Parathyroid adenoma (tissue), 2 donors: ENCODE results near the gene GBGT1.
A peak's percentile ranks its signal among the peaks of the same experiment; 100 is the strongest.

Source experiments
- H2AFZ ChIP-seq: fragments of 300-600 bp; sonication (generic); one replicate; pipeline ENCODE4 v1.7.0; 2017; ENCODE audit warnings: antibody characterized with exemption, mild to moderate bottlenecking
- H3K27ac ChIP-seq: fragments of 300-600 bp; sonication (generic); one replicate; pipeline ENCODE4 v1.7.0; 2017
- H3K27me3 ChIP-seq: fragments of 300-600 bp; sonication (generic); one replicate; pipeline ENCODE4 v1.7.0; 2017; ENCODE audit warnings: low read length; ENCODE audit not compliant: control insufficient read depth, insufficient read depth
- H3K36me3 ChIP-seq: fragments of 300-600 bp; sonication (generic); one replicate; pipeline ENCODE4 v1.7.0; 2017; ENCODE audit warnings: low read length; ENCODE audit not compliant: control insufficient read depth, insufficient read depth
- H3K4me1 ChIP-seq: fragments of 300-600 bp; sonication (generic); one replicate; pipeline ENCODE4 v1.7.0; 2017; ENCODE audit warnings: control low read depth
- H3K4me2 ChIP-seq: fragments of 300-600 bp; sonication (generic); one replicate; pipeline ENCODE4 v1.7.0; 2017; ENCODE audit warnings: low read length
- H3K4me3 ChIP-seq: fragments of 300-600 bp; sonication (generic); one replicate; pipeline ENCODE4 v1.7.0; 2017; ENCODE audit warnings: low read depth, low read length
- H3K79me2 ChIP-seq: fragments of 300-600 bp; sonication (generic); one replicate; pipeline ENCODE4 v1.7.0; 2017; ENCODE audit warnings: control low read depth
- H3K9ac ChIP-seq: fragments of 300-600 bp; sonication (generic); one replicate; pipeline ENCODE4 v1.7.0; 2017; ENCODE audit warnings: mild to moderate bottlenecking
- H3K9me3 ChIP-seq: fragments of 300-600 bp; sonication (generic); one replicate; pipeline ENCODE4 v1.7.0; 2017; ENCODE audit warnings: low read length; ENCODE audit not compliant: control insufficient read depth
- TF ChIP-seq, protein P1 (sequence below): fragments of 300-600 bp; sonication (generic); IDR thresholded peaks from one replicate; pipeline ENCODE4 v1.7.0; 2017; ENCODE audit warnings: antibody characterized with exemption, mild to moderate bottlenecking
- donor health status: primary hyperparathyroidism.

The GBGT1 gene

DNA sequence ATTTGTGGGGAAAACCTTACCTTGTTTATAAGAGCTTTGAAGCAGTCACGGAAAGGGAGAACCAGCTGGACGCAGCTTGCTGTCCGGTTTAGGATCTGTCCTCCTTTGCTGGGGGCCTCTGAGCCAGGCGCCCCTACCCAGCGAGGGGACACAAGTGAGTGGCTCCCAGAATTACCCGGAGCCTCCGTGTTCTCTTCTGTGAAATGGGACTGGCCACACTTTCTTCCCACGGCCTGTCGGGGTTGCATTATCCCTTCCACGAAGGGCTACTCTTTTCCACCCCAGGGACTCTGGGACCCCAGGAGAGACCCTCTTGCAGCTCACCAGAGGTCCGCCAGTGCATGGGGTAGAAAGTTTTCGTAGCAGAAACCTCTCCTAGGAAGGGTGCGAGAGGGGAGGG is 477 bp upstream of the GBGT1 start:
- Histone ChIP-seq H3K79me2 (no peaks in the 10 kb centered on the region), H3K9ac (no peak overlapping the region), H3K4me3 (peak overlapping the region; percentile 58), H3K36me3 (no peaks in the 10 kb centered on the region), H3K4me1 (no peaks in the 10 kb centered on the region), H2AFZ (peak overlapping the region; percentile 78), H3K9me3 (no peaks in the 10 kb centered on the region), H3K27ac (no peak overlapping the region), H3K27me3 (no peaks in the 10 kb centered on the region), H3K4me2 (peak overlapping the region; percentile 66)
- TF ChIP-seq, protein P1, sequence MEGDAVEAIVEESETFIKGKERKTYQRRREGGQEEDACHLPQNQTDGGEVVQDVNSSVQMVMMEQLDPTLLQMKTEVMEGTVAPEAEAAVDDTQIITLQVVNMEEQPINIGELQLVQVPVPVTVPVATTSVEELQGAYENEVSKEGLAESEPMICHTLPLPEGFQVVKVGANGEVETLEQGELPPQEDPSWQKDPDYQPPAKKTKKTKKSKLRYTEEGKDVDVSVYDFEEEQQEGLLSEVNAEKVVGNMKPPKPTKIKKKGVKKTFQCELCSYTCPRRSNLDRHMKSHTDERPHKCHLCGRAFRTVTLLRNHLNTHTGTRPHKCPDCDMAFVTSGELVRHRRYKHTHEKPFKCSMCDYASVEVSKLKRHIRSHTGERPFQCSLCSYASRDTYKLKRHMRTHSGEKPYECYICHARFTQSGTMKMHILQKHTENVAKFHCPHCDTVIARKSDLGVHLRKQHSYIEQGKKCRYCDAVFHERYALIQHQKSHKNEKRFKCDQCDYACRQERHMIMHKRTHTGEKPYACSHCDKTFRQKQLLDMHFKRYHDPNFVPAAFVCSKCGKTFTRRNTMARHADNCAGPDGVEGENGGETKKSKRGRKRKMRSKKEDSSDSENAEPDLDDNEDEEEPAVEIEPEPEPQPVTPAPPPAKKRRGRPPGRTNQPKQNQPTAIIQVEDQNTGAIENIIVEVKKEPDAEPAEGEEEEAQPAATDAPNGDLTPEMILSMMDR: no peak

DNA sequence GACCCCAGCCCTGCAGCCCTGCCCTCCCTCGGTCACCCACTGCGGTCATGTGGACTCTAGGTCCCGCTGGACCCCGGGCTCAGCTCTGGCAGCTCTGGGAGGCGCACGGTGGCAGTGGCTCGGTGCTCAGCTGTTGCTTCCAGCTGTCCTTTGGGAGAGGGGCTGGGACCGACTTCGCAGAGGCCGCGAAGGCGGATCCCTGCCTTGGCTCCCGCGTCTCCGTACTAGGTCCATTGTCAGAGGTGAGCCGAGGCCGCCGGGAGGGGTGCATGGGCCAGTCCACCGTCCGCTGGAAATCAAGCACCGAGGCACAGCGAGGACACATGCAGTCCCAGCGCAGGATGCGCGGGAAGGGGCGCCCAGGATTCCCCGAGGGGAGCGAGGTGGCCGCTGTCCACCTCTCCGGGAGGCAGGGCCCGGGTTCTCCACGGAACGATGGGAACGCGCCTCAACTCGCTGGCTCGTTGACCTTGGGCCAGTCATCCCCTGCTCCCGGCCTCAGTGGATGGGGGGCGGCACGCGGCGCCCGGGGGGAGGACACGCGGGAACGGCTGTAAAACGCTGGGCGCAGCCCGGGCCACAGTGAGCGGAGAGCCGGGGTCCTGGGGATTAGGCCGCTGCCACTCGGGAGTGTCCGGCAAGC is 732 bp downstream of the GBGT1 start:
- no peaks in the 10 kb centered on the region for H3K27me3 ChIP-seq
- H3K27ac ChIP-seq: no peak overlapping the region
- H3K4me1 ChIP-seq: no peaks in the 10 kb centered on the region
- peak overlapping the region; percentile 78 for H2AFZ ChIP-seq
- no peaks in the 10 kb centered on the region for H3K9me3 ChIP-seq
- H3K4me3 ChIP-seq: peak overlapping the region; percentile 58
- TF ChIP-seq, protein P1: no peak
- H3K36me3 ChIP-seq: no peaks in the 10 kb centered on the region
- no peak overlapping the region for H3K9ac ChIP-seq
- H3K4me2 ChIP-seq: peak overlapping the region; percentile 66
- no peaks in the 10 kb centered on the region for H3K79me2 ChIP-seq

DNA sequence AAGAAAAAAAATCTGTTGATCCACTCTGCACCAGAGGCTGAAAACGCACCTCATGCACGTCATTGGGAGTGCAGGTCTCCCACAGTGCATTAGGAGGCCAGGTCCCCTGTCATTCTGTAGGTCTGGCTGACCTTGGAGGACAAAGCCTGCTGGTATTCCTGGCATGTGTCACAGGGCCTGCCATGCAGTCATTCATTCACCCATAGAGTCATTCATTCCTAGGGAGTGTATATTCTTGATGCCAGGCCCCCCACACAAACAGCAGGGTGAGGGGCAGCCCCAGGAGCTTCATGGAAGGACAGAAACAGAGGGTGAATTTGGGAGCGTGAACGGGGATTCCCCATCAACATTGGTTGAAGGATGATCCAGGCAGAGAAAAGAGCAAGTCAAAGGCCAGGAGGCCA is 2.2 kb downstream of the GBGT1 start:
- no peaks in the 10 kb centered on the region for H3K36me3 ChIP-seq
- no peaks in the 10 kb centered on the region for H3K27me3 ChIP-seq
- no peak overlapping the region for H2AFZ ChIP-seq
- TF ChIP-seq, protein P1: no peak
- H3K9ac ChIP-seq: no peak overlapping the region
- H3K4me3 ChIP-seq: no peak overlapping the region
- H3K9me3 ChIP-seq: no peaks in the 10 kb centered on the region
- H3K4me1 ChIP-seq: no peaks in the 10 kb centered on the region
- no peaks in the 10 kb centered on the region for H3K79me2 ChIP-seq
- H3K4me2 ChIP-seq: no peak overlapping the region
- H3K27ac ChIP-seq: no peak overlapping the region

DNA sequence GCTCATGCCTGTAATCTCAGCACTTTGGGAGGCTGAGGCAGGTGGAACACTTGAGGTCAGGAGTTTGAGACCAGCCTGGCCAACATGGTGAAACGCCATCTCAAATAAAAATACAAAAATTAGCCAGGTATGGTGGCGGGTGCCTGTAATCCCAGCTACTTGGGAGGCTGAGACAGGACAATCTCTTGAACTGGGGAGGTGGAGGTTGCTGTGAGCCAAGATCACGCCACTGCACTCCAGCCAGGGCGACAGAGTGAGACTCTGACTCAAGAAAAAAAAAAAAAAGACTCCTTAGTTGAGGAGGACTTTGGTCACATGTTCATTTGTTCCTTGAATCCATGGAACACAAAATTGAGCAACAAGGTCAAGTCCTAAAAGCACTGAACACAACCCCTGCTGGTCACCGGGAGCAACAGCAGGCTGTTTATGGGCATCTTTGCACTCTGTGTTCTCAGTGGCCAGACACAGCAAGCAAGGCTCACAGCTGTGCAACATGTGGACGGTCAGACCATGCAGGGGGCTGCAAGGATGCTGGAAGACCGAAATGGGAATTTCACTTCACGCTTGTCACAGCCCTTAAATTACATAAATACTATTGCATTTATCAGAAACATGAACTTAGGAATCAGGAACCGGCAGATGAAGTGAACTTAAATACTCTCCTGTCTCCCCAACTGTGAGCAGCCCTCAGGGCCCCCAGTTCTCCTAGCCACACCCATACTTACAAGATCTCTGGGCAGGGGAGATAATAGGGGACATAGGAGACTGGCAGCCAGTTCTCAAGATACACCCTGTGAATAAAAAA is 2.8 kb downstream of the GBGT1 start:
- no peak overlapping the region for H3K4me3 ChIP-seq
- TF ChIP-seq, protein P1: peak; percentile 56
- no peak overlapping the region for H2AFZ ChIP-seq
- H3K27ac ChIP-seq: no peak overlapping the region
- no peaks in the 10 kb centered on the region for H3K4me1 ChIP-seq
- H3K9me3 ChIP-seq: no peaks in the 10 kb centered on the region
- no peaks in the 10 kb centered on the region for H3K79me2 ChIP-seq
- no peaks in the 10 kb centered on the region for H3K36me3 ChIP-seq
- no peak overlapping the region for H3K9ac ChIP-seq
- H3K4me2 ChIP-seq: no peak overlapping the region
- H3K27me3 ChIP-seq: no peaks in the 10 kb centered on the region
